WERI-Rb-1 (cell line): Measurements from ENCODE around the gene IBTK.

ENCODE experiments used
- DNase-seq: peaks from one replicate; pipeline ENCODE4 v3.0.0-alpha.2; 2020
- H3K27ac ChIP-seq: fragments of 250-450 bp; sonication (Bioruptor Pico); 2 replicates; pipeline ENCODE4 v1.5.1; 2020; ENCODE audit warnings: mild to moderate bottlenecking, moderate library complexity
- H3K27me3 ChIP-seq: fragments of 250-450 bp; sonication (Bioruptor Pico); 2 replicates; pipeline ENCODE4 v1.5.1; 2021; ENCODE audit warnings: mild to moderate bottlenecking, low read depth, moderate library complexity; ENCODE audit not compliant: insufficient read depth, severe bottlenecking
- H3K36me3 ChIP-seq: fragments of 250-450 bp; sonication (Bioruptor Pico); 2 replicates; pipeline ENCODE4 v1.5.1; 2020; ENCODE audit warnings: mild to moderate bottlenecking, moderate library complexity
- H3K4me3 ChIP-seq: 2 replicates; pipeline ENCODE4 v1.5.1; 2011; ENCODE audit warnings: low read depth, mild to moderate bottlenecking, control low read depth, low read length
- H3K9me3 ChIP-seq: fragments of 250-450 bp; sonication (Bioruptor Pico); 2 replicates; pipeline ENCODE4 v1.5.1; 2021; ENCODE audit warnings: mild to moderate bottlenecking, moderate library complexity; ENCODE audit not compliant: severe bottlenecking
- CTCF ChIP-seq: IDR thresholded peaks from 2 replicates; pipeline ENCODE4 v1.5.1; 2011; ENCODE audit warnings: low read depth, mild to moderate bottlenecking, control low read depth, inconsistent platforms, low read length

IBTK gene

GRCh38 chr6:82249381-82250253 lies 2.1 kb upstream of the IBTK start:
- H3K27ac ChIP-seq: no peak overlapping the region

GRCh38 chr6:82248273-82248735 lies 760 bp upstream of the IBTK start:
- peak; percentile 65 for DNase-seq
- H3K36me3 ChIP-seq: no peaks in the 10 kb centered on the region; the same call in 1 of the 2 replicates
- TF ChIP-seq CTCF: peak; percentile 11; the same call in 1 of the 2 replicates
- H3K9me3 ChIP-seq: no peaks in the 10 kb centered on the region
- peak overlapping the region; percentile 89 for H3K27ac ChIP-seq
- peak overlapping the region; percentile 90 for H3K4me3 ChIP-seq
- no peaks in the 10 kb centered on the region for H3K27me3 ChIP-seq

More at GRCh38 chr6:82249381-82250253, 2.1 kb upstream of the IBTK start:
- DNase-seq: no peak
- Histone ChIP-seq H3K36me3 (no peaks in the 10 kb centered on the region; the same call in 1 of the 2 replicates), H3K4me3 (no peak overlapping the region), H3K27me3 (no peaks in the 10 kb centered on the region), H3K9me3 (no peaks in the 10 kb centered on the region)
- no peak for TF ChIP-seq CTCF

GRCh38 chr6:82246802-82247504 lies 591 bp downstream of the IBTK start:
- H3K27ac ChIP-seq: peak overlapping the region; percentile 89
- H3K27me3 ChIP-seq: no peaks in the 10 kb centered on the region
- DNase-seq: peak; percentile 68
- H3K4me3 ChIP-seq: peak overlapping the region; percentile 90
- H3K36me3 ChIP-seq: no peaks in the 10 kb centered on the region; the same call in 1 of the 2 replicates
- no peaks in the 10 kb centered on the region for H3K9me3 ChIP-seq
- no peak for TF ChIP-seq CTCF

- no peak for DNase-seq
- TF ChIP-seq CTCF: no peak
- no peaks in the 10 kb centered on the region for H3K9me3 ChIP-seq
- H3K4me3 ChIP-seq: peak overlapping the region; percentile 90; the same call in 1 of the 2 replicates
- no peak overlapping the region for H3K27ac ChIP-seq
- H3K36me3 ChIP-seq: no peaks in the 10 kb centered on the region; the same call in 1 of the 2 replicates
- H3K27me3 ChIP-seq: no peaks in the 10 kb centered on the region
Measured at GRCh38 chr6:82246370-82246769, 1.2 kb downstream of the IBTK start.

GRCh38 chr6:82245376-82245775 lies 2.2 kb downstream of the IBTK start:
- H3K36me3 ChIP-seq: no peaks in the 10 kb centered on the region; the same call in 1 of the 2 replicates
- H3K27ac ChIP-seq: no peak overlapping the region
- no peaks in the 10 kb centered on the region for H3K27me3 ChIP-seq
- H3K4me3 ChIP-seq: no peak overlapping the region
- DNase-seq: no peak
- TF ChIP-seq CTCF: no peak
- no peaks in the 10 kb centered on the region for H3K9me3 ChIP-seq
